ENCODE measurements around the gene EPS8L2.

Gene EPS8L2

GRCh38 chr11:691710-692590, 14.1 kb upstream of the EPS8L2 start:
- no peak for DNase-seq (ENCODE audit: low read depth in 1 of 2, low spot score in 1 of 2)
- Histone ChIP-seq H3K27ac (replicated peaks) (no peak overlapping the region), H3K4me3 (replicated peaks; ENCODE audit: insufficient read depth, low read length) (no peak overlapping the region), H3K27me3 (ENCODE audit: insufficient read depth, poor library complexity, severe bottlenecking) (no peaks in the 10 kb centered on the region)
- TF ChIP-seq SPI1 (IDR thresholded peaks at IDR 0.05; ENCODE audit: borderline replicate concordance, low read depth): no peak
- TF ChIP-seq, protein P1, sequence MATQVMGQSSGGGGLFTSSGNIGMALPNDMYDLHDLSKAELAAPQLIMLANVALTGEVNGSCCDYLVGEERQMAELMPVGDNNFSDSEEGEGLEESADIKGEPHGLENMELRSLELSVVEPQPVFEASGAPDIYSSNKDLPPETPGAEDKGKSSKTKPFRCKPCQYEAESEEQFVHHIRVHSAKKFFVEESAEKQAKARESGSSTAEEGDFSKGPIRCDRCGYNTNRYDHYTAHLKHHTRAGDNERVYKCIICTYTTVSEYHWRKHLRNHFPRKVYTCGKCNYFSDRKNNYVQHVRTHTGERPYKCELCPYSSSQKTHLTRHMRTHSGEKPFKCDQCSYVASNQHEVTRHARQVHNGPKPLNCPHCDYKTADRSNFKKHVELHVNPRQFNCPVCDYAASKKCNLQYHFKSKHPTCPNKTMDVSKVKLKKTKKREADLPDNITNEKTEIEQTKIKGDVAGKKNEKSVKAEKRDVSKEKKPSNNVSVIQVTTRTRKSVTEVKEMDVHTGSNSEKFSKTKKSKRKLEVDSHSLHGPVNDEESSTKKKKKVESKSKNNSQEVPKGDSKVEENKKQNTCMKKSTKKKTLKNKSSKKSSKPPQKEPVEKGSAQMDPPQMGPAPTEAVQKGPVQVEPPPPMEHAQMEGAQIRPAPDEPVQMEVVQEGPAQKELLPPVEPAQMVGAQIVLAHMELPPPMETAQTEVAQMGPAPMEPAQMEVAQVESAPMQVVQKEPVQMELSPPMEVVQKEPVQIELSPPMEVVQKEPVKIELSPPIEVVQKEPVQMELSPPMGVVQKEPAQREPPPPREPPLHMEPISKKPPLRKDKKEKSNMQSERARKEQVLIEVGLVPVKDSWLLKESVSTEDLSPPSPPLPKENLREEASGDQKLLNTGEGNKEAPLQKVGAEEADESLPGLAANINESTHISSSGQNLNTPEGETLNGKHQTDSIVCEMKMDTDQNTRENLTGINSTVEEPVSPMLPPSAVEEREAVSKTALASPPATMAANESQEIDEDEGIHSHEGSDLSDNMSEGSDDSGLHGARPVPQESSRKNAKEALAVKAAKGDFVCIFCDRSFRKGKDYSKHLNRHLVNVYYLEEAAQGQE (IDR thresholded peaks at IDR 0.05; ENCODE audit: insufficient replicate concordance, low read depth): no peak
- TF ChIP-seq POLR2AphosphoS5 (IDR thresholded peaks at IDR 0.05; ENCODE audit: low read depth): no peak
- TF ChIP-seq CTCF (IDR thresholded peaks at IDR 0.05; ENCODE audit: insufficient read depth, low read length): no peak
- TF ChIP-seq GABPA (IDR thresholded peaks at IDR 0.05; ENCODE audit: low read depth): no peak

- no peak for TF ChIP-seq SPI1 (IDR thresholded peaks at IDR 0.05; ENCODE audit: borderline replicate concordance, low read depth)
- TF ChIP-seq, protein P1 (IDR thresholded peaks at IDR 0.05; ENCODE audit: insufficient replicate concordance, low read depth): no peak
- no peak for TF ChIP-seq POLR2AphosphoS5 (IDR thresholded peaks at IDR 0.05; ENCODE audit: low read depth)
- TF ChIP-seq GABPA (IDR thresholded peaks at IDR 0.05; ENCODE audit: low read depth): no peak
- TF ChIP-seq CTCF (IDR thresholded peaks at IDR 0.05; ENCODE audit: insufficient read depth, low read length): no peak
- H3K27ac ChIP-seq (replicated peaks): no peak overlapping the region
- H3K4me3 ChIP-seq (replicated peaks; ENCODE audit: insufficient read depth, low read length): no peak overlapping the region
- no peaks in the 10 kb centered on the region for H3K27me3 ChIP-seq (ENCODE audit: insufficient read depth, poor library complexity, severe bottlenecking)
- DNase-seq (ENCODE audit: low read depth in 1 of 2, low spot score in 1 of 2): no peak
Observed at GRCh38 chr11:692824-693414, 13.1 kb upstream of the EPS8L2 start.

DNA sequence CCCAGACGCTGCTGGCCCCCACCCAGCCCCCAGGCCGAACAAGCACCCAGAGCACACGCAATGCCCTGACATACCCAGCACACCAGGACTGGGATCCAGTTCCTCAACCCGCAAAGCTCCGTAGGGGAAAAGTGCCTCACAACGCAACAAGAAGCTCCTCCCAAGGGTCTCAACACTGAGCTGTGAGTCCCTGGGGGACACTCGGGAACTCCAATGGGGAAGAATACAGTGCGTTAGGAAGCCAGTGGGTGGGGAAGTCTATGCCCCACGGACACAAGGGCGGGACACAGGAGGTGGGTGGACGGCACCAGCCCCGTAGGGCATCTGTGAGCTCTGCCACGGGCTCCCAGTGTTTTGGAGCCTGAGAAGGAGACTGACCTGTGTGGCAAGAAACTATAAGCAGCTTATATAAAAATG, 12.6 kb upstream of the EPS8L2 start:
- no peak overlapping the region for H3K27ac ChIP-seq (replicated peaks)

GRCh38 chr11:693887-694562, 12.0 kb upstream of the EPS8L2 start:
- DNase-seq (ENCODE audit: low read depth in 1 of 2, low spot score in 1 of 2): no peak
- Histone ChIP-seq H3K27me3 (ENCODE audit: insufficient read depth, poor library complexity, severe bottlenecking) (no peaks in the 10 kb centered on the region), H3K4me3 (replicated peaks; ENCODE audit: insufficient read depth, low read length) (peak overlapping the region; percentile 60), H3K27ac (replicated peaks) (no peak overlapping the region)
- TF ChIP-seq, protein P1 (IDR thresholded peaks at IDR 0.05; ENCODE audit: insufficient replicate concordance, low read depth): no peak
- TF ChIP-seq SPI1 (IDR thresholded peaks at IDR 0.05; ENCODE audit: borderline replicate concordance, low read depth) (no peak), GABPA (IDR thresholded peaks at IDR 0.05; ENCODE audit: low read depth) (no peak), POLR2AphosphoS5 (IDR thresholded peaks at IDR 0.05; ENCODE audit: low read depth) (peak; percentile 15; the same call in 1 of the 2 replicates)

More for the DNA sequence above, 12.6 kb upstream of the EPS8L2 start:
- H3K4me3 ChIP-seq (replicated peaks; ENCODE audit: insufficient read depth, low read length): peak overlapping the region; percentile 60
- DNase-seq (ENCODE audit: low read depth in 1 of 2, low spot score in 1 of 2): no peak
- H3K27me3 ChIP-seq (ENCODE audit: insufficient read depth, poor library complexity, severe bottlenecking): no peaks in the 10 kb centered on the region
- TF ChIP-seq GABPA (IDR thresholded peaks at IDR 0.05; ENCODE audit: low read depth): no peak
- no peak for TF ChIP-seq POLR2AphosphoS5 (IDR thresholded peaks at IDR 0.05; ENCODE audit: low read depth)

All from HL-60 (cell line).